Esophagus muscularis mucosa (tissue), 4 donors: Measurements from ENCODE around the gene NIP7. TPM values are rescaled to one million over a fixed set of nuclear protein-coding genes. Genes with fewer than 3 reads are reported as not detected.

Experiments used
- DNase-seq: peaks from one replicate; pipeline ENCODE4 v3.0.0-alpha.2; 2017; ENCODE audit errors: extremely low spot score
- H3K27ac ChIP-seq, 4 donors: fragments of 200-600 bp; sonication (generic); replicated peaks in 1 of 4; 1 replicate in 3 of 4; 2 replicates in 1 of 4; pipeline ENCODE4 v1.5.1; 2016 to 2019; ENCODE audit warnings: mild to moderate bottlenecking in 1 of 4
- H3K27me3 ChIP-seq, 4 donors: fragments of 200-600 bp; sonication (generic); one replicate each; pipeline versions ENCODE4 v1.5.1 to v1.6.0; 2016 to 2019
- H3K36me3 ChIP-seq, 4 donors: fragments of 200-600 bp; sonication (generic); one replicate each; pipeline ENCODE4 v1.5.1; 2016 to 2019
- H3K4me1 ChIP-seq, 4 donors: fragments of 200-600 bp; sonication (generic); one replicate each; pipeline ENCODE4 v1.5.1; 2016 to 2019
- H3K4me3 ChIP-seq, 4 donors: fragments of 200-600 bp; sonication (generic); 1 replicate in 2 of 4; 2 replicates in 2 of 4; pipeline ENCODE4 v1.5.1; 2016 to 2019; ENCODE audit warnings: mild to moderate bottlenecking in 4 of 4, moderate library complexity in 1 of 4
- H3K9me3 ChIP-seq, 4 donors: fragments of 200-600 bp; sonication (generic); 1 replicate in 3 of 4; 2 replicates in 1 of 4; pipeline ENCODE4 v1.5.1; 2016 to 2019
- CTCF ChIP-seq, 3 experiments: fragments of 200-600 bp in 2 of 3; fragments of 450-650 bp in 1 of 3; sonication (generic) in 2 of 3; IDR thresholded peaks; one replicate each; pipeline ENCODE4 v1.5.1; 2017 to 2019; ENCODE audit warnings: antibody characterized with exemption in 3 of 3, mild to moderate bottlenecking in 2 of 3, moderate library complexity in 1 of 3
- EP300 ChIP-seq: sonication (generic); formaldehyde crosslinking; IDR thresholded peaks from one replicate; pipeline ENCODE4 v1.6.1; 2017; ENCODE audit warnings: antibody characterized with exemption
- POLR2A ChIP-seq: fragments of 450-650 bp; IDR thresholded peaks from one replicate; pipeline ENCODE4 v1.6.1; 2017; ENCODE audit warnings: antibody characterized with exemption, moderate library complexity, mild to moderate bottlenecking, low read depth
- POLR2AphosphoS5 ChIP-seq, 2 donors: sonication (generic); formaldehyde crosslinking; IDR thresholded peaks; one replicate each; pipeline ENCODE4 v1.6.1; 2017; ENCODE audit warnings: antibody characterized with exemption in 2 of 2
- WGBS: methylation state at CpG from one replicate; pipeline ENCODE4 v1.1.5; 2018; 5-methylcytosine and 5-hydroxymethylcytosine counted together
- intact Hi-C: fragments of 100-400 bp; cut with DNase I; formaldehyde crosslinking; loops from one replicate; pipeline ENCODE4 v1.15.1; 2023
- total RNA-seq, 4 donors: library from RNA; depleted of rRNA; stranded (reverse); fragments of >200 nt; gene quantifications; one replicate each; pipeline versions ENCODE4 v1.1.0 to v1.2.1, GENCODE V29; 2016

The NIP7 gene
- total RNA-seq, 4 donors from 2014 or later = 7.9 to 18.2 (median 11.3) TPM

GRCh38 chr16:69307091-69307490, 32.5 kb upstream of the NIP7 start:
- intact Hi-C loops = no loop called here

GRCh38 chr16:69307856-69308255, 31.7 kb upstream of the NIP7 start:
- Histone ChIP-seq H3K4me1 (peaks cover 10 to 20% (median 16%) of the 10 kb centered on the region in 4 donors), H3K9me3 (no peaks in the 10 kb centered on the region), H3K36me3 (peaks cover 0 to 4% (median 1%) of the 10 kb centered on the region in 4 donors), H3K27ac (no peak overlapping the region), H3K4me3 (no peak overlapping the region), H3K27me3 (no peaks in the 10 kb centered on the region)
- 89% methylated on average over 2 of the region's 2 CpGs for WGBS
- TF ChIP-seq POLR2A = no peak
- no peak for TF ChIP-seq POLR2AphosphoS5 (IDR thresholded peaks at IDR 0.05)
- TF ChIP-seq CTCF (IDR thresholded peaks at IDR 0.05) = no peak
- TF ChIP-seq EP300 = no peak
- intact Hi-C loops = no loop called here
- DNase-seq = no peak

More at GRCh38 chr16:69307091-69307490, 32.5 kb upstream of the NIP7 start:
- Histone ChIP-seq H3K4me3 (no peak overlapping the region), H3K27me3 (no peaks in the 10 kb centered on the region), H3K4me1 (peaks cover 2 to 12% (median 8%) of the 10 kb centered on the region in 4 donors), H3K36me3 (peaks cover 0 to 10% (median 4%) of the 10 kb centered on the region in 4 donors), H3K27ac (no peak overlapping the region), H3K9me3 (no peaks in the 10 kb centered on the region)
- no peak for DNase-seq
- TF ChIP-seq POLR2AphosphoS5 (IDR thresholded peaks at IDR 0.05) (no peak), EP300 (no peak), CTCF (IDR thresholded peaks at IDR 0.05) (no peak), POLR2A (no peak)
- WGBS = 86% methylated on average over 1 of the region's 1 CpG

GRCh38 chr16:69309316-69309715, 30.3 kb upstream of the NIP7 start:
- no peak for DNase-seq
- WGBS = 84% methylated on average over 12 of the region's 12 CpGs
- Histone ChIP-seq H3K4me1 (peaks cover 17 to 33% (median 28%) of the 10 kb centered on the region in 4 donors), H3K9me3 (no peaks in the 10 kb centered on the region), H3K27me3 (no peaks in the 10 kb centered on the region), H3K27ac (peak overlapping the region in 1 of 4 donors; percentile 78), H3K36me3 (peaks cover 4 to 13% (median 10%) of the 10 kb centered on the region in 4 donors), H3K4me3 (no peak overlapping the region)
- TF ChIP-seq POLR2AphosphoS5 (IDR thresholded peaks at IDR 0.05) (peak in 1 of 2 donors; percentile 18), EP300 (no peak)
- intact Hi-C loops = no loop called here

- TF ChIP-seq EP300 (no peak), POLR2AphosphoS5 (IDR thresholded peaks at IDR 0.05) (peak; percentile 79 to 80), POLR2A (peak; percentile 58), CTCF (IDR thresholded peaks at IDR 0.05) (peak; percentile 90 to 99 (median 96))
- intact Hi-C loops = no loop called here
- 47% methylated on average over 13 of the region's 70 CpGs for WGBS
These were observed 28.7 kb upstream of the NIP7 start, which contains the start of gene VPS4A for GRCh38 chr16:69310653-69311532. VPS4A (plus strand) TSS chr16:69311350; CDS start chr16:69311512, 162 bp downstream.

More at GRCh38 chr16:69310653-69311532, 28.7 kb upstream of the NIP7 start, which contains the start of gene VPS4A:
- DNase-seq = peak; percentile 98
- Histone ChIP-seq H3K36me3 (peaks cover 11 to 29% (median 25%) of the 10 kb centered on the region in 4 donors), H3K27me3 (no peaks in the 10 kb centered on the region), H3K27ac (peak within 1 kb of the TSS; percentile 82 to 94 (median 91)), H3K4me3 (peak within 1 kb of the TSS; percentile 76 to 97 (median 86)), H3K4me1 (peaks cover 21 to 43% (median 35%) of the 10 kb centered on the region in 4 donors), H3K9me3 (no peaks in the 10 kb centered on the region)
